ENCODE measurements around the gene MASP1.

DNA sequence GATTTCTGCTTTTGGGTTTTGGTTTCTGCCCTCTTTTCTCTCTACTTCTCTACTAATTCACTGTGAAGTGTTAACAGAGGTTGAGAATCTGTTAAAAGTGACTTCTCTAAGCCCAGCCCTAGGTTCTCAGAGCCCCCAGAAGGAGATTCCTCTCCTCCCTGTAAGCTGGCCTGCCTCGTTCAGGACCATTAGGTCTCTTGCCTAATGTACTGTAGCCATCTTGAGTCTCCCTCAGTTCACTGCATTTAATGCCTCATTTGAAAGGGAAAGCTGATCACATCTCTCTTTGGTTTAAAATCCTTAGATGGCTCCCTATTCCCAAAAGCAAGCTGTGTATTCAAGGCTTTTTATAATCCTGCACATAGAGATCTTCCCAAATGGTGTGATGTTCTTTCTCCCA is 77.9 kb downstream of the MASP1 start:
- TF ChIP-seq EZH2 (IDR thresholded peaks at IDR 0.05) = no peak
- no peak for TF ChIP-seq FOXP2 (optimal IDR thresholded peaks at IDR 0.05; ENCODE audit: control extremely low read depth, extremely low read length, insufficient read depth)
- no peak for TF ChIP-seq POLR2AphosphoS5 (IDR thresholded peaks at IDR 0.05; ENCODE audit: borderline replicate concordance, low read depth, low read length)

All from SK-N-MC (cell line).